ENCODE data around the gene EPHB1. TPM values are rescaled to one million over a fixed set of nuclear protein-coding genes. Genes with fewer than 3 reads are reported as not detected.

EPHB1 gene
- total RNA-seq, 1 experiment from 2014 or later = 2.8 TPM

- no peak overlapping the region for H2BK12ac ChIP-seq (ENCODE audit: insufficient read length, low read depth, low read length)
- H3K27me3 ChIP-seq (ENCODE audit: insufficient read depth, low read length) = no peaks in the 10 kb centered on the region
- no peaks in the 10 kb centered on the region for H3K79me1 ChIP-seq (ENCODE audit: insufficient read depth, low read depth, low read length, poor library complexity, severe bottlenecking)
- no peaks in the 10 kb centered on the region for H4K20me1 ChIP-seq (ENCODE audit: control insufficient read depth, insufficient read depth, insufficient read length)
- Mint-ChIP-seq H3K36me3 (ENCODE audit: insufficient read depth in 1 of 3, low read depth in 3 of 3) (no peaks in the 10 kb centered on the region), H3K4me1 (peaks cover 16 to 25% of the 10 kb centered on the region in 2 experiments), H3K27ac (no peak overlapping the region), H3K9me3 (no peaks in the 10 kb centered on the region; a peak in 2 of 5 replicates), H3K4me3 (no peak overlapping the region), H3K27me3 (ENCODE audit: low read depth) (no peaks in the 10 kb centered on the region; the same call in none of the 2 replicates)
- no peak for TF ChIP-seq CTCF (conservative IDR thresholded peaks at IDR 0.05)
- H3T11ph ChIP-seq (ENCODE audit: low read length) = no peak overlapping the region
- H4K91ac ChIP-seq (ENCODE audit: insufficient read length, low read depth, low read length) = no peak overlapping the region
- no peak overlapping the region for H2BK5ac ChIP-seq (ENCODE audit: insufficient read length, low read length)
- no peaks in the 10 kb centered on the region for H3K79me2 ChIP-seq (ENCODE audit: insufficient read depth, low read length)
- no peak overlapping the region for H4K5ac ChIP-seq (ENCODE audit: insufficient read length, low read depth, low read length)
- no peak overlapping the region for H2BK120ac ChIP-seq (ENCODE audit: low read depth, low read length, poor library complexity, severe bottlenecking)
- H4K8ac ChIP-seq (replicated peaks; ENCODE audit: insufficient read length, low read depth, low read length) = no peak overlapping the region
- no peaks in the 10 kb centered on the region for H3K9me3 ChIP-seq (ENCODE audit: control insufficient read depth, low read depth, low read length)
- H3K56ac ChIP-seq (ENCODE audit: insufficient read length, low read depth, low read length) = no peak overlapping the region
- peaks cover 5% of the 10 kb centered on the region; the same call in 1 of the 2 replicates for H3K4me1 ChIP-seq (ENCODE audit: insufficient read depth, low read length)
- DNase-seq = no peak
- H3K18ac ChIP-seq (ENCODE audit: insufficient read length, low read depth, low read length) = no peak overlapping the region
- H2BK15ac ChIP-seq (ENCODE audit: low read depth, low read length) = no peak overlapping the region
- H2AK5ac ChIP-seq (ENCODE audit: insufficient read length, low read length) = no peak overlapping the region
- no peak overlapping the region for H3K23ac ChIP-seq (ENCODE audit: insufficient read length, low read depth, low read length)
- no peak overlapping the region for H3K4me2 ChIP-seq (ENCODE audit: insufficient read depth, insufficient read length, low read length)
- no peak overlapping the region for H3K14ac ChIP-seq (ENCODE audit: insufficient read depth, low read length)
- no peak overlapping the region for H2BK20ac ChIP-seq (ENCODE audit: low read depth, low read length, poor library complexity, severe bottlenecking)
- no peak overlapping the region for H3K4ac ChIP-seq (ENCODE audit: low read depth, low read length)
- no peak overlapping the region for H3K9ac ChIP-seq (ENCODE audit: extremely low read depth, insufficient read length, low read length)
- H3K27ac ChIP-seq (ENCODE audit: insufficient read length, low read depth, low read length) = no peak overlapping the region
- no peaks in the 10 kb centered on the region for H3K23me2 ChIP-seq (ENCODE audit: insufficient read length, low read depth, low read length, poor library complexity, severe bottlenecking)
- H2AFZ ChIP-seq (ENCODE audit: low read length) = no peak overlapping the region
- WGBS (ENCODE audit: extremely low coverage, insufficient read length, low lambda C conversion rate) = no CpG with 5 or more reads among the region's 3 CpGs
These were observed 284.0 kb downstream of the EPHB1 start for GRCh38 chr3:135079095-135079494.

All from H9 (cell line).